Breast epithelium (tissue), 3 donors: ENCODE measurements around the gene IFT27.

Source experiments
- CTCF ChIP-seq, 3 donors: fragments of 450-650 bp; IDR thresholded peaks; one replicate each; pipeline ENCODE4 v1.5.1; 2016 to 2017; ENCODE audit warnings: antibody characterized with exemption in 3 of 3, mild to moderate bottlenecking in 3 of 3, moderate library complexity in 3 of 3
- POLR2A ChIP-seq: fragments of 450-650 bp; IDR thresholded peaks from one replicate; pipeline ENCODE4 v1.6.1; 2016; ENCODE audit warnings: antibody characterized with exemption, mild to moderate bottlenecking, moderate library complexity
- POLR2AphosphoS5 ChIP-seq, 3 donors: sonication (generic); formaldehyde crosslinking; IDR thresholded peaks; one replicate each; pipeline ENCODE4 v1.6.1; 2017; ENCODE audit warnings: antibody characterized with exemption in 3 of 3

GRCh38 chr22:36775964-36776669, at the start of gene IFT27:
- TF ChIP-seq CTCF (IDR thresholded peaks at IDR 0.05) = no peak
- TF ChIP-seq POLR2A = no peak
- TF ChIP-seq POLR2AphosphoS5 (IDR thresholded peaks at IDR 0.05) = peak in 2 of 3 donors; percentile 30 to 67
